B cell (primary cell): Measurements from ENCODE around the gene HTRA2. TPM values are rescaled to one million over a fixed set of nuclear protein-coding genes. Genes with fewer than 3 reads are reported as not detected.

Experiments
- ATAC-seq: fragments of 200-7000 bp; cut with Tn5 transposase; one replicate; pipeline ENCODE4 v1.10.0; 2021; ENCODE audit warnings: low read depth, mild to moderate bottlenecking, moderate number of reproducible peaks, moderate library complexity
- CTCF ChIA-PET: fragments of 350-600 bp; sonication (Branson Sonifier 250); formaldehyde crosslinking; loops from one replicate; lab custom pipeline; 2021; ENCODE audit warnings: antibody characterized with exemption, inconsistent platforms; lab: Charles Lee
- POLR2A ChIA-PET: fragments of 350-600 bp; sonication (Branson Sonifier 250); formaldehyde crosslinking; loops from one replicate; lab custom pipeline; 2021; ENCODE audit warnings: antibody characterized with exemption; lab: Charles Lee
- DNase-seq: peaks from one replicate; pipeline ENCODE4 v3.0.0; 2013
- H2AFZ ChIP-seq: 2 replicates; pipeline ENCODE4 v1.6.1; 2012; ENCODE audit warnings: mild to moderate bottlenecking, low read depth, low read length; ENCODE audit not compliant: insufficient read depth, poor library complexity, severe bottlenecking
- H3K27ac ChIP-seq, 2 donors: 1 replicate in 1 of 2; 2 replicates in 1 of 2; pipeline ENCODE4 v1.5.1; 2012 to 2013; ENCODE audit warnings: low read length in 2 of 2, mild to moderate bottlenecking in 2 of 2, moderate library complexity in 1 of 2
- H3K27me3 ChIP-seq, 4 experiments: fragments of 200-600 bp in 1 of 4; sonication (generic) in 1 of 4; replicated peaks in 1 of 4; 1 replicate in 2 of 4; 2 replicates in 2 of 4; pipeline versions ENCODE4 v1.6.1 to v1.7.0; 2013 to 2016; ENCODE audit warnings: low read length in 3 of 4, mild to moderate bottlenecking in 2 of 4, mixed read lengths in 1 of 4, moderate library complexity in 1 of 4; ENCODE audit not compliant: insufficient read depth in 4 of 4, control insufficient read depth in 3 of 4; ENCODE audit errors: control extremely low read depth in 1 of 4
- H3K36me3 ChIP-seq, 2 experiments: replicated peaks in 1 of 2; 1 replicate in 1 of 2; 2 replicates in 1 of 2; pipeline versions ENCODE4 v1.6.1 to v1.7.1; 2013; ENCODE audit warnings: low read length in 1 of 2; ENCODE audit not compliant: insufficient read depth in 2 of 2, control insufficient read depth in 1 of 2; ENCODE audit errors: control extremely low read depth in 1 of 2, extremely low read depth in 1 of 2
- H3K4me1 ChIP-seq, 2 donors: fragments of 200-600 bp in 1 of 2; sonication (generic) in 1 of 2; 1 replicate in 1 of 2; 2 replicates in 1 of 2; pipeline versions ENCODE4 v1.5.1 to v1.6.1; 2013 to 2017; ENCODE audit warnings: low read length in 2 of 2; ENCODE audit not compliant: control insufficient read depth in 2 of 2, insufficient read depth in 2 of 2
- H3K4me2 ChIP-seq: replicated peaks from 2 replicates; pipeline ENCODE3; 2012; ENCODE audit warnings: mild to moderate bottlenecking, low read depth, low read length; ENCODE audit not compliant: poor library complexity, severe bottlenecking
- H3K4me3 ChIP-seq, 5 experiments: fragments of 200-600 bp in 1 of 5; sonication (generic) in 1 of 5; 1 replicate in 3 of 5; 2 replicates in 2 of 5; pipeline versions ENCODE4 v1.5.1 to v1.7.0; 2011 to 2016; ENCODE audit warnings: low read length in 4 of 5, mild to moderate bottlenecking in 4 of 5, low read depth in 2 of 5, control low read depth in 1 of 5, moderate library complexity in 1 of 5; ENCODE audit not compliant: insufficient read depth in 1 of 5; ENCODE audit errors: control extremely low read depth in 1 of 5, extremely low read depth in 1 of 5
- H3K79me2 ChIP-seq: fragments of 200-600 bp; sonication (generic); one replicate; pipeline ENCODE4 v1.6.0; 2016; ENCODE audit warnings: low read length; ENCODE audit not compliant: control insufficient read depth, insufficient read depth
- H3K9ac ChIP-seq: fragments of 200-600 bp; sonication (generic); 2 replicates; pipeline ENCODE4 v1.6.1; 2017; ENCODE audit warnings: mild to moderate bottlenecking, low read length, moderate library complexity
- H3K9me3 ChIP-seq, 3 donors: one replicate each; pipeline versions ENCODE4 v1.6.1 to v1.7.1; 2013; ENCODE audit warnings: low read length in 2 of 3; ENCODE audit not compliant: control insufficient read depth in 2 of 3, insufficient read depth in 1 of 3; ENCODE audit errors: control extremely low read depth in 1 of 3
- H4K20me1 ChIP-seq: 2 replicates; pipeline ENCODE4 v1.6.0; 2012; ENCODE audit warnings: mild to moderate bottlenecking, low read length; ENCODE audit not compliant: insufficient read depth, control insufficient read depth, poor library complexity, severe bottlenecking
- H3K27ac Mint-ChIP-seq: one replicate; pipeline ENCODE4 v1.8.0; 2021; ENCODE audit warnings: mixed read lengths
- H3K27me3 Mint-ChIP-seq: one replicate; pipeline ENCODE4 v1.8.0; 2021; ENCODE audit warnings: mixed read lengths
- H3K4me1 Mint-ChIP-seq: one replicate; pipeline ENCODE4 v1.8.0; 2021; ENCODE audit warnings: mixed read lengths
- H3K4me3 Mint-ChIP-seq: one replicate; pipeline ENCODE4 v1.8.0; 2021; ENCODE audit warnings: mixed read lengths
- H3K9me3 Mint-ChIP-seq: one replicate; pipeline ENCODE4 v1.8.0; 2022; ENCODE audit warnings: mixed read lengths; ENCODE audit not compliant: insufficient read depth
- CTCF ChIP-seq: fragments of 200-600 bp; IDR thresholded peaks from one replicate; pipeline ENCODE4 v1.8.0; 2022; ENCODE audit warnings: antibody characterized with exemption, mild to moderate bottlenecking
- EZH2 ChIP-seq: IDR thresholded peaks from 2 replicates; pipeline ENCODE4 v1.6.1; 2012; ENCODE audit warnings: borderline replicate concordance, low read depth, mild to moderate bottlenecking, moderate library complexity, low read length; ENCODE audit not compliant: insufficient read depth, poor library complexity, severe bottlenecking
- WGBS: methylation state at CpG from one replicate; pipeline ENCODE4 v1.1.5; 2013; ENCODE audit warnings: missing lambda C conversion rate; ENCODE audit not compliant: insufficient coverage; 5-methylcytosine and 5-hydroxymethylcytosine counted together
- intact Hi-C: fragments of 100-400 bp; cut with micrococcal nuclease; formaldehyde crosslinking; loops from one replicate; pipeline ENCODE4 v1.10.0; 2022
- polyA plus RNA-seq: library from polyadenylated mRNA; depleted of rRNA; stranded (reverse); fragments of >200 nt; gene quantifications from 2 replicates; pipeline ENCODE4 v1.2.3, GENCODE V29; 2012
- total RNA-seq, 2 donors: library from RNA; stranded (reverse); fragments of 120-200 nt in 1 of 2; gene quantifications; 1 replicate in 1 of 2; 2 replicates in 1 of 2; pipeline versions ENCODE4 v1.2.3 to v1.2.4, GENCODE V29; 2013 to 2022

HTRA2 gene
- total and polyA plus RNA-seq, 2 donors (not counting 1 experiment from before 2014, with no cell fraction given) = 52.8 to 111 TPM

DNA sequence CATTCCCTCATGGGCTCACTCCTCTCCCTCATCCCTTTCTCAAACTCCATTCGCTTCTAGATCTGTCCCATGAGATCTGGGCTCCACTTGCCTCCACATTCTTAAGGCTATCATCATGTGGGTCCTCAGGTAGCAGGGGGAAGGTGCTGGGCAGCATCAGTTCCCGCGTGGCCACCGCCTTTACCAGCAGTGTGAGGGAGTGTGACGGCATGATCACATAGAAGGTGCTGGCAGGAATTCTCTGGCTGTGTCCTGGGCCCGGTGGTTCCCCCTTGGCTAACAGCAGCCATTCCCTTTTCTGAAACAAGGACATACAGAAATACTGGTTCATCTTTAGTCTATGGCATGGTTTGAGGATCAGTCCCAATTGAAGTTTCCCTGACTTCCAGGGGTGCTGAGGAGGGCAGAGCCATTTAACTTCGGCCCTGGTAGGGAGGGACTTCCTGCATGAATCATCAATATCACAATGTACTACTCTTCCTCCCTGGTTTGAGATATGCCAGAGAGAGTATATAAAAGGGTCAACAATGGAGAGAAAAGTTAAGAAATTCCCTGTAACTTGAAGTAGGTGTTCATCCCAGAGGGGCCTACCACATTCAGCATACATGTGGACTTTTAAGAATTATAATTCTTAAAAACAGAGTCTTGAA, 32.5 kb downstream of the HTRA2 start:
- no peaks in the 10 kb centered on the region for H3K27me3 Mint-ChIP-seq
- no peak overlapping the region for H3K4me3 Mint-ChIP-seq
- TF ChIP-seq EZH2 (no peak), CTCF (no peak)
- WGBS = 98% methylated on average over 5 of the region's 7 CpGs
- H4K20me1 ChIP-seq = no peaks in the 10 kb centered on the region
- no peak overlapping the region for H2AFZ ChIP-seq
- CTCF ChIA-PET = interaction anchor here (1.0 kb wide), 1 partner anchor 27 kb away, joined by 3 read pairs; no protein-coding TSS in a partner anchor
- no peak for ATAC-seq
- H3K79me2 ChIP-seq = no peaks in the 10 kb centered on the region
- H3K4me3 ChIP-seq = no peak overlapping the region
- DNase-seq = no peak
- no peak overlapping the region for H3K9ac ChIP-seq
- intact Hi-C loops = no loop called here
- H3K27ac Mint-ChIP-seq = no peak overlapping the region
- POLR2A ChIA-PET = no interaction called here
- no peaks in the 10 kb centered on the region for H3K27me3 ChIP-seq
- no peaks in the 10 kb centered on the region for H3K9me3 Mint-ChIP-seq
- H3K4me1 ChIP-seq = no peaks in the 10 kb centered on the region
- H3K9me3 ChIP-seq = no peaks in the 10 kb centered on the region
- H3K36me3 ChIP-seq = peaks cover 0 to 2% of the 10 kb centered on the region in 2 experiments
- H3K4me2 ChIP-seq = no peak overlapping the region
- no peaks in the 10 kb centered on the region for H3K4me1 Mint-ChIP-seq
- H3K27ac ChIP-seq = no peak overlapping the region

DNA sequence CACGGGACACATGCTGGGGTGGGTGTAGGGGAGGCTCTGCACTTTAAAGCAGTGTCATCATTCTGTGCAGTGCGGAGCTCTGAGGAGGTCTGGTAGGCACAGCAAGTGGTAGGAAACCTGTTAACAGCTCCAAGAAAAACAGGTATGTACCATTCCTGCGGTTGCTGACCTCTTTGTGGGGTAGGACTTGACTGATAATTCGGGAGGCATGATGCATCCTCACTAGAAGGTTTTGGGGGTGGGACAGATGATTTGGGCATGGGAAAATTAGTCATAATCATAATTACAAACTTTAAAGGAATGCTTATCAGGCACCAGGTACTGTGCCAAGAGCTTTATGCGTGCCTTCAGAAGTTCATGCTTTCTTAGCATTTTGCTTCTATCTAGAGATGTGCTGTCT, 34.5 kb downstream of the HTRA2 start:
- peaks cover 0 to 3% of the 10 kb centered on the region in 2 donors for H3K4me1 ChIP-seq
- Mint-ChIP-seq H3K27ac (no peak overlapping the region), H3K4me1 (no peaks in the 10 kb centered on the region), H3K9me3 (no peaks in the 10 kb centered on the region), H3K4me3 (no peak overlapping the region), H3K27me3 (no peaks in the 10 kb centered on the region)
- no peak for ATAC-seq
- no peak overlapping the region for H3K9ac ChIP-seq
- TF ChIP-seq CTCF (no peak), EZH2 (no peak)
- no peak overlapping the region for H3K4me3 ChIP-seq
- CTCF ChIA-PET = interaction anchor here (0.8 to 1.2 kb wide), 2 partner anchors 25 to 81 kb away, joined by 3 to 4 read pairs; partner anchors contain the start of genes CCDC142 and TTC31
- H4K20me1 ChIP-seq = no peaks in the 10 kb centered on the region
- no peak overlapping the region for H3K4me2 ChIP-seq
- H3K79me2 ChIP-seq = no peaks in the 10 kb centered on the region
- no peaks in the 10 kb centered on the region for H3K27me3 ChIP-seq
- intact Hi-C loops = no loop called here
- POLR2A ChIA-PET = interaction anchor here (1.2 kb wide), 1 partner anchor 9 kb away, joined by 3 read pairs; no protein-coding TSS in a partner anchor
- no peaks in the 10 kb centered on the region for H3K36me3 ChIP-seq
- H2AFZ ChIP-seq = no peak overlapping the region
- DNase-seq = no peak
- WGBS = 94% methylated on average over 3 of the region's 5 CpGs
- H3K27ac ChIP-seq = no peak overlapping the region
- H3K9me3 ChIP-seq = no peaks in the 10 kb centered on the region
